Measurements from ENCODE around the gene ARSJ.

DNA sequence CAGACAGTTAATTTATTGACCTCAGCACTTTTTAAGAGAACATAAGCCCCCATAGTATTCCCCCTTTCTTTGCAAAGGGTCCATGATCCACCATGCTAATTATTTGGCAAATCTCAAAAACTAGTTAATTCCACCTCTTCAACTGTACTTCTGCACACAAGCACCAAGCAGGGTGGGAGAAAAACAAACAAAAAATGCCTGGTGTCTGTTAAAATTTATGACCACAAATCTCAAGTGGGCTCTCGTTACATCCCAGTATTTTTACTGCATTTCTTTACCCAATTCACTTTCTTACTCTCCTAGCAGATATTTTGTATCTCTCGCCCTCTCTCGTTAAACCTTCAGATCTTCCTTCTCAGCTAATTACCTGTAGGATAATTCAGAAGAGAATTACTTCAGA lies 6.1 kb downstream of the ARSJ start:
- TF ChIP-seq, protein P1, sequence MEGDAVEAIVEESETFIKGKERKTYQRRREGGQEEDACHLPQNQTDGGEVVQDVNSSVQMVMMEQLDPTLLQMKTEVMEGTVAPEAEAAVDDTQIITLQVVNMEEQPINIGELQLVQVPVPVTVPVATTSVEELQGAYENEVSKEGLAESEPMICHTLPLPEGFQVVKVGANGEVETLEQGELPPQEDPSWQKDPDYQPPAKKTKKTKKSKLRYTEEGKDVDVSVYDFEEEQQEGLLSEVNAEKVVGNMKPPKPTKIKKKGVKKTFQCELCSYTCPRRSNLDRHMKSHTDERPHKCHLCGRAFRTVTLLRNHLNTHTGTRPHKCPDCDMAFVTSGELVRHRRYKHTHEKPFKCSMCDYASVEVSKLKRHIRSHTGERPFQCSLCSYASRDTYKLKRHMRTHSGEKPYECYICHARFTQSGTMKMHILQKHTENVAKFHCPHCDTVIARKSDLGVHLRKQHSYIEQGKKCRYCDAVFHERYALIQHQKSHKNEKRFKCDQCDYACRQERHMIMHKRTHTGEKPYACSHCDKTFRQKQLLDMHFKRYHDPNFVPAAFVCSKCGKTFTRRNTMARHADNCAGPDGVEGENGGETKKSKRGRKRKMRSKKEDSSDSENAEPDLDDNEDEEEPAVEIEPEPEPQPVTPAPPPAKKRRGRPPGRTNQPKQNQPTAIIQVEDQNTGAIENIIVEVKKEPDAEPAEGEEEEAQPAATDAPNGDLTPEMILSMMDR (conservative IDR thresholded peaks at IDR 0.05; ENCODE audit: low read length) = no peak
- TF ChIP-seq EZH2phosphoT487 (IDR thresholded peaks at IDR 0.05; ENCODE audit: borderline replicate concordance) = no peak
